GM19351 (cell line): Measurements from ENCODE around the gene RSRC1.
"Not testable (repeated sequence)": the region's sequence is repeated elsewhere in the genome, so short reads cannot be mapped to it uniquely, and the experiment has no call there.

Experiments
- ATAC-seq: cut with Tn5 transposase; IDR thresholded peaks from one replicate; pipeline ENCODE4 v1.9.1; 2021; ENCODE audit warnings: mild to moderate bottlenecking, moderate library complexity; ENCODE audit not compliant: unreplicated experiment

The RSRC1 gene

GRCh38 chr3:158100681-158101080, 9.2 kb upstream of the RSRC1 start:
- ATAC-seq, result no peak

- no peak for ATAC-seq
Observed at GRCh38 chr3:158101335-158102241, 8.3 kb upstream of the RSRC1 start.

GRCh38 chr3:158102242-158103080, 7.4 kb upstream of the RSRC1 start:
- no peak for ATAC-seq

GRCh38 chr3:158103081-158103886, 6.6 kb upstream of the RSRC1 start:
- ATAC-seq, result no peak

- ATAC-seq, result no peak
Observed at GRCh38 chr3:158103887-158104327, 6.0 kb upstream of the RSRC1 start.

GRCh38 chr3:158104431-158104921, 5.4 kb upstream of the RSRC1 start:
- no peak for ATAC-seq

GRCh38 chr3:158105119-158105709, 4.7 kb upstream of the RSRC1 start:
- ATAC-seq, result no peak

GRCh38 chr3:158105710-158106253, 4.1 kb upstream of the RSRC1 start:
- ATAC-seq, result no peak

- ATAC-seq, result no peak
Observed at GRCh38 chr3:158106766-158107471, 3.0 kb upstream of the RSRC1 start.

- ATAC-seq, result no peak
Observed at GRCh38 chr3:158107605-158108444, 2.1 kb upstream of the RSRC1 start.

- no peak for ATAC-seq
Observed at GRCh38 chr3:158108445-158108985, 1.4 kb upstream of the RSRC1 start.

- ATAC-seq, result no peak
Observed at GRCh38 chr3:158109295-158109803, 540 bp upstream of the RSRC1 start.

GRCh38 chr3:158110658-158111018, 749 bp downstream of the RSRC1 start:
- ATAC-seq, result peak; percentile 10

GRCh38 chr3:158111861-158112260, 2.0 kb downstream of the RSRC1 start:
- no peak for ATAC-seq

GRCh38 chr3:158113595-158113994, 3.7 kb downstream of the RSRC1 start:
- ATAC-seq, result not testable (repeated sequence)

- no peak for ATAC-seq
Observed at GRCh38 chr3:158120330-158120729, 10.4 kb downstream of the RSRC1 start.

- ATAC-seq, result peak; percentile 96
Observed at GRCh38 chr3:158121295-158121694, 11.4 kb downstream of the RSRC1 start.

- not testable (repeated sequence) for ATAC-seq
Observed at GRCh38 chr3:158122721-158123120, 12.8 kb downstream of the RSRC1 start.
